HG03064 (cell line): ENCODE data around the gene SLC16A4.
"Not testable (repeated sequence)": the region's sequence is repeated elsewhere in the genome, so short reads cannot be mapped to it uniquely, and the experiment has no call there.

Experiments
- ATAC-seq: cut with Tn5 transposase; IDR thresholded peaks from one replicate; pipeline ENCODE4 v1.9.1; 2021; ENCODE audit warnings: low read depth; ENCODE audit not compliant: unreplicated experiment

The SLC16A4 gene

DNA sequence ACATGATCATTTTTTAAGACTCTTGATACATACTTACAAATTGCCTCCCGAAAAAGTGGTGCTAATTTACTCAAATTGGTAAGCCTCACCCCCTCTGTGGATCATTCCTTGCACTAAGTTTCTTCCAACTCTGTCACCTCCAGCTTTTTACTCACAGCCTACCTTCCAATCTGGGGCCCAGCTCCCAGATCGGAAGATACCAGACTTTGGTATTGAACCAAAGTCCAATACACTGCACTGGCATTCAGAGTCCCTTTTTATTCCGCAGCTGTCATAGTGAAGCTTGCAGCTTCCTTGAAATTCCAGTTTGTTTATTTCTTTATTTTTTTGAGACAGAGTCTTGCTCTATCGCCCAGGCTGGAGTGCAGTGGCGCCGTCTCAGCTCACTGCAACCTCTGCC, 18.5 kb upstream of the SLC16A4 start:
- ATAC-seq: no peak

DNA sequence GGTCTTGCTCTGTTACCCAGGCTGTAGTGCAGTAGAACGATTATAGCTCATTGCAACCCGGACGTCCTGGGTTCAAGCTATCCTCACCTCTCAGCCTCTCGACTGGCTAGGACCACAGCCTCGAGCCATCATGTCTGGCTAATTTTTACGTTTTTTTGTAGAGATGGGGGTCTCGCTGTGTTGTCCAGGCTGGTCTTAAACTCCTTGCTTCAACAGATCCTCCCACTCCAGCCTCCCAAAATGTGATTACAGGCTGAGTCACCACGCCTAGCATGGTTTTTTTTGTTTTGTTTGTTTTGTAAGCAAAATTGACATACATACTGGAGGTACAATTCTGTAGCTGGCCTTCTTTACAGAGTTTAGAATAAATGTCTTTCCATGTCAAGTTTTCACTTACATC, 17.7 kb upstream of the SLC16A4 start:
- ATAC-seq: no peak

DNA sequence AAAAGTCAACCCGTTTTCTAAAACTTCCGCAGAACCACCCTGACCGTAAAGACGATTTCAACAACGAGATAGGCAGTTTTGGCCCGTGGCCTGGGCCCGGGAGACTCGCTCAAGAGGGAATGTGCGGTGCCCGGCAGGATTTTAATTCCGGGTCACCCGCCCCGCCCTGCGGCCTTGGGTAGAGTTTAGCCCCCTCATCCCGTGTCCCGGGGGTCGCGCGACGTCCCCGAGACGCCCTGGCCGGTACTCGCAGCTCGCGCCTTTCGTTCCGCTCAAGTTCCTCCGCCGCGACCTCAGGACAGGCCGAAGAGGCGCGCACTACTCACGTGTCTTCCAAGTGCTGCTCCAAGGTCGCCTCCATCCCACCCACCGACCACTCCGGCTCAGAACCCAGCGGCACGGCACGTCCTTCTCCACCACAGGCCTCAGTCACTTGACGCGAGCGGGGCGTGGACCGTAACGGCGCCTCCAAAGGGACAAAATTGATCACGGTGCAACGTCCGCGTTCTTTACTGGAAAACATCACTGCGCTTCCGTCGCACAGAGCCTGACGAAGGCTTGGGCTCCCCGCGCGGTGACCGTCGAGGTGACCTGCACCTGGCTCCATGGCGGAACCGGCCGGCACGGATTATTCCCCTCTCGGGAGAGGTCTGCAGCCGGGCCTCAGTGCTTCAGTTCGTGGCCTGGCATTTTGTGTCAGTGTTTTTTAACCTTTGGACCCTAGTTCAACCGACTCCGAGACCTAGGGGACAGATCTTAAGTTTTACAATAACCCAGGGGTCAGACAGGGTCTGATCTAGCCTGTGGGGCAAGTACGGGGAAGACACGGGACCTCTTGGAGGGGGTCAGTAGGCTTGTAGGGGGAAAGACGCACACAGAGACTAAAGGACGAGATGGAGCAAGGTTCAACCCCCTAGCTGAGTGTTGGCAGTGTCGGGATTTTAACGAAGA, 16.7 kb upstream of the SLC16A4 start, which contains the start of gene LAMTOR5:
Gene LAMTOR5, minus strand, starts transcription at position 435 of the 951 bp plus-strand sequence. Its CDS starts 74 bp downstream, at position 361.
- peak; percentile 79 for ATAC-seq

DNA sequence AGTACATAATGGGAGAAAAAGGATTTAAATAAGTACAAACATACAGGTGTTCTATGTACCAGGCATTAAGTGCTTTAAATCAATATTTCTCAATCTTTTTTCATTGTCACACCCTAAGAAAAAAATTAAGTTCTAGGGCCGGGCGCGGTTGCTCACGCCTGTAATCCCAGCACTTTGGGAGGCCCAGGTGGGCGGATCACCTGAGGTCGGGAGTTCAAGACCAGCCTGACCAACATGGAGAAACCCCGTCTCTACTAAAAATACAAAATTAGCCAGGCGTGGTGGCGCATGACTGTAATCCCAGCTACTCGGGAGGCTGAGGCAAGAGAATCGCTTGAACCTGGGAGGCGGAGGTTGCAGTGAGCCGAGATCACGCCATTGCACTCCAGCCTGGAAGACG, 15.6 kb upstream of the SLC16A4 start:
- ATAC-seq: not testable (repeated sequence)

- ATAC-seq: no peak
Measured at GRCh38 chr1:110404401-110404800, 13.6 kb upstream of the SLC16A4 start.

- ATAC-seq: no peak
Measured at GRCh38 chr1:110403805-110404204, 13.0 kb upstream of the SLC16A4 start.

DNA sequence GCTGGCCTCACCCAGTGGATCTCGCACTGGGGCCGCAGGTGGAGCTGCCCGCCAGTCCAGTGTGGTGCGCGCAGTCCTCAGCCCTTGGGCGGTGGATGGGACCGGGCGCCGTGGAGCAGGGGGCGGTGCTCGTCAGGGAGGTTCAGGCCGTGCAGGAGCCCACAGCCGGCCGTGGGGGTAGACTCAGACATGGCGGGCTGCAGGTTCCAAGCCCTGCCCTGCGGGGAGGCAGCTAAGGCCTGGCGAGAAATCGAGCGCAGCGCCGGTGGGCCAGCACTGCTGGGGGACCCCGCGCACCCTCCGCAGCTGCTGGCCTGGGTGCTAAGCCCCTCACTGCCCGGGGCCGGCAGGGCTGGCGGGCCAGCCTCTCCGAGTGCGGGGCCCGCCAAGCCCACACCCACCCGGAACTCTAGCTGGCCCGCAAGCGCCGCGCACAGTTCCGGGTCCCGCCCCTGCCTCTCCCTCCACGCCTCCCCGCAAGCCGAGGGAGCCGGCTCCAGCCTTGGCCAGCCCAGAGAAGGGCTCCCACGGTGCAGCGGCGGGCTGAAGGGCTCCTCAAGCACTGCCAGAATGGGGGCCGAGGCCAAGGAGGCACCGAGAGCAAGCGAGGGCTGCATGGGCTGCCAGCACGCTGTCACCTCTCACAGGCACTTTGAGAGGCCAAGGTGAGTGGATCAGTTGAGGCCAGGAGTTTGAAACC, 5.6 kb upstream of the SLC16A4 start:
- ATAC-seq: not testable (repeated sequence)

DNA sequence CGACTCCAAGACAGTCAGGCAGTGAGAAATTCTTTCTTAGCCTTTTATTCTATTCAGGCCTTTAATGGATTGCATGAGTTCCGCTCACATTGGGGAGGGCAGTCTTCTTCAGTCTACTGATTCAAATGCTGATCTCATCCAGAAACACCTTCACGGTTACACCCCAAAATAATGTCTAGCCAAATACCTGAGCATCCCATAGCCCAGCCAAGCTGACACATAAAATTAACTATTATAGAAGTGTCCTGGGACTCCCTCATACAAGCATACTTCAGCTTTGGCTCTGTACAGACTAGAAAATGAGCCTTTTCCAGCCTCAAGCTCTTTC, 3.6 kb upstream of the SLC16A4 start:
- ATAC-seq: no peak

- ATAC-seq: no peak
Measured at GRCh38 chr1:110393691-110394492, 3.1 kb upstream of the SLC16A4 start.

DNA sequence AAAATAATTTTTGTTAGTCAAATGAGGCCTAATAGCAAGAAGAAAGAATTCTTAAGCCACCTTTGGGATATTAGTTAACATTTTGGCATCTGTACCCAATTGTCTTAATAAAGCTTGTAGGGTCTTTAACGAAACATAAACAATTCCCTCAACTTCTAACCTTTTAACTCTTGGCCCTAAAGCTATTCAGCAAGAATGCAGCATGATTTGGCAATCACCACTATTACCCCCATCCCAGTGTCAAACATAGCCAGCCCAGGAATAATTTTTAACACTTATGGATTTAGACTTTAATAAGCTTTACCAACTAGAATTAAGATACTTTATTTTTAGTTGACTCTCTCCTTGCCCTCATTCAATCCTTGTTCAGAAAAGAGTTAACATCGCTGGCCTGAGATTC, 2.5 kb upstream of the SLC16A4 start:
- ATAC-seq: no peak

- ATAC-seq: no peak
Measured at GRCh38 chr1:110390096-110390495, 730 bp downstream of the SLC16A4 start.

DNA sequence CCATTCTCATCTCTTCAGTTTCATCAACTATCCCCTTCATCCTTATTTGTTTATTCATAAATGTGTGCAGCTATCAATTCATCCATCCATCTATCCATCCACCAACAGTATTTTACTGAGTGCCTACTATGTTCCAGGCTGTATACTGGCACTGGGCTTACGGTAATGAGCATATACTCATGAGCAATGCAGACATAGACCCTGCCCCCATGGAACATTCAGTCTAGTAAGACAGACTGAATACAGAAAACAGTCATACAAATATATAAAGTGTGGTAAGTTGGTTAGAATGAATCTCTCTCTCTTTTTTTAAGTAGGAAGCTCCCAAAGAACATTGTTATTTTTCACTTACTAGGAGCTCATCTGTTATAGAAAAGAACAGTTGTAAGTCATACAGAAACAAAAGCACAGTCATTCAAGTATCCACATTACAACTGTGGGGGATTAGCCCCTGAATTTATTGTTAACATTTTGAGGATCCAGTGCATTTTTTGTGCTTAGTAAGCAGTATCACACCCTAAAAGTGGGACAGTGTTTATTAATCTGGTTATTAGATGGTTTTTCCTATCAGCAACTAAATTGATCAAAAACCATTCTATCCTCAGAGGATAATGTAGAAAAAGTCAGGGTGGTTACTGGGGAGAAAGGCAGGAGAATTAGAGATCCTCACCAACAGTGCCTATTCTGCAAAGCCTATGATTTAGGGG, 3.6 kb downstream of the SLC16A4 start:
- ATAC-seq: no peak

- no peak for ATAC-seq
Measured at GRCh38 chr1:110385369-110385768, 5.5 kb downstream of the SLC16A4 start.

DNA sequence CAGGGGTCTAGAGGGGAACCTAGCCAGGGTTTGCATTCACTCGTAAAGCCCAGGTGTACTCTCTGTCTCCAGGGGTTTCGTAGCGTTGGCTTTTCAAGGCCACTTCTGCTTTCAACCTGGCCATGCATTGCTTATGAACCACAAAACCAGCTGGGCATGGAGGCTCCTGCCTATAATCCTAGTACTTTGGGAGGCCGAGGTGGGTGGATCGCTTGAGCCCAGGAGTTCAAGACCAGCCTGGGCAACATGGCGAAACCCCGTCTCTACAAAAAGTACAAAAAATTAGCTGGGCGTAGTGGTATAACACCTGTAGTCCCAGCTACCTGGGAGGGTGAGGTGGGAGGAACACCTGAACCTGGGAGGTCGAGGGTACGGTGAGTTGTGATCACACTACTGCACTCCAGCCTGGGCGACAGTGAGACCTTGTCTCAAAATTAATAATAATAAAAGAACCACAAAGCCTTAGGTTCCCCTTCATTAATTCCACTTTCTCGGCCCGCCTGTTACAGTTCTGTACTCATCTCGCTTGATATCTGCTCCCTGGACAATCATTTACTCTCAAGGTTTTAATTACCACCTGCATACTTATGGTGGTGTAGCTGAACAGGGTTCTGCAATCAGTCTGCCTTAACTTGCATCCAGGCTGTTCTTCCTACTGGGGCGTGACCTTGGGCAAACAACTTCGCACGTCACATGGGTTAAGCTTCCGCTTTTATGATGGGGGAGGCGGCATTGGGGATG, 6.1 kb downstream of the SLC16A4 start:
- peak; percentile 71 for ATAC-seq

DNA sequence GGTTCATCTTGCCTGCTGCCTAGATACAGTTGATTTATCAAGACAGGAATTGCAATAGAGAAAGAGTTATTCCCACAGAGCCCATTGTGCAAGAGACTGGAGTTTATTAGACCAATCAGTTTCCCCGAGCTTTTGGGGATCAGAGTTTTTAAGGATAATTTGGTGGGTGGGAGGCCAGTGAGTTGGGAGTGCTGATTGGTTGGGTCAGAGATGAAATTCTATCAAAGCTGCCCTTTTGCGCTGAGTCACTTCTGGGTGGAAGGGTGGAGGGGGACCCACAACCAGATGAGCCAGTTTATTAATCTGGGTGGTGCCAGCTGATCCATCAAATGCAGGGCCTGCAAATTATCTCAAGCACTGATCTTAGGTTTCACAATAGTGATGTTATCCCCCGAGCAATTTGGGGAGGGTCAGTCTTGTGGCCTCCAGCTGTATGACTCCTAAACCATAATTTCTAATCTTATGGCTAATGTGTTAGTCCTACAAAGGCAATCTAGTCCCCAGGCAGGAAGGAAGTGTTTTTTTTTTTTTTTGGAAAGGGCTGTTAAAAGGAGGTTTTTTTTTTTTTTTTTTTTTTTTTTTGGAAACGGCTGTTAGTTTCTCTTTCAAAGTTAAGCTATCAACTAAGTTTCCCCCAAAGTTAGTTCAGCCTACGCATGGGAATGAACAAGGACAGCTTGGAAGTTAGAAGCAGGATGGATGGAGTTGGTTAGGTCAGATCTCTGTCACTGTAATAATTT, 7.4 kb downstream of the SLC16A4 start:
- ATAC-seq: no peak

DNA sequence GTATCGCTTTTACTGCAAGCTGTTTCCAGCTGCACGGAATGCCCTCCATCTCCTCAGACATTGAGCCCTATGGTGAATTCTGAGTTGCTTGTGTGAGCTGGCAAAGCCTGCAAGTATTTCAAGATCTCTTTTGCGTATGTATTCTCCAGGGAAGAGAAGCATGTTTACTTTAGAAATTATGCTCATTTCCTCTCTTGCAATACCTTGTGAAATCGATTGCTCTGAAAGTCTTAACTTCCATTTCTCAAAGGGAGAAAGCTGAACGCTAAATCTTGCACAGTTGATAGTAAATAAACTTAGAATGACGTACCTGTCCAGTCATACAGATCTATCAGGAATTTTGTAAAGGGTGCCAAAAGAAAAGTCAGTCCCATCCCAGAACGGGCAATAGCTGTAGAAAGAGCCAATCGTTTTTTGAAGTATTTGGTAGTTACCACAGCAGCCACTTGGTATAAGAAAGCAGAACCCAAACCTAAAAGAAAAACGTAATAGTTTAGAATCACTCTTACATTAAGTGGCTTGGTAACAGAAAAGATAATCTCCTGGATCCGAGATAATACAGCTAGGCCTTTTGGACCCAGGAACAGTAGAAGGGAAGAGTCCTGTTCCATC, 10.0 kb downstream of the SLC16A4 start:
- no peak for ATAC-seq

GRCh38 chr1:110375490-110375889, 15.3 kb downstream of the SLC16A4 start:
- no peak for ATAC-seq

- ATAC-seq: no peak
Measured at GRCh38 chr1:110370827-110371226, 20.0 kb downstream of the SLC16A4 start.

DNA sequence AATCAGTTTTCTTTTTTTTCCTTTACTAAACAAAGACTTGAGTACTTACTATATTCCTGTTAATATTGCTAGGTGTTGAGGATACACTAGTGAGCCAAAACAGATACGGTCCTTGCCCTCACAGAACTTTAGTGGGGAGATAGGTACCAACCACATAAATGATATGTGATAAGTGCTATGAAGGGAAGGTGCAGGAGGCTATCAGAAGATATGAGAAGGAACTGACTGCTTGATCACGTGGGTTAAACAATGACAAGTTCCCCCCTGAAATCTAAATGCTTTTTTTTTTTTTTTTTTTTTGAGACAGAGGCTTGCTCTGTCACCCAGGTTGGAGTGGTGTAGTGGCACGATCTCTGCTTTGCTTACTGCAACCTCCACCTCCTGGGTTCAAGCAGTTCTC, 26.6 kb downstream of the SLC16A4 start:
- ATAC-seq: no peak
